HepG2 (cell line): ENCODE data around the gene ANLN. TPM values are rescaled to one million over a fixed set of nuclear protein-coding genes. Genes with fewer than 3 reads are reported as not detected.

Source experiments
- AKNA ChIP-seq: sonication (generic); formaldehyde crosslinking; IDR thresholded peaks from 2 replicates; pipeline ENCODE4 v1.4.0; 2020; ENCODE audit warnings: missing genetic modification reagents, borderline replicate concordance
- DMAP1 ChIP-seq: IDR thresholded peaks from 2 replicates; pipeline ENCODE4 v1.6.1; 2016
- FOXK1 ChIP-seq: sonication (generic); formaldehyde crosslinking; IDR thresholded peaks from 2 replicates; pipeline ENCODE4 v1.4.0; 2020; ENCODE audit warnings: low read depth, missing genetic modification reagents, borderline replicate concordance
- GLMP ChIP-seq: sonication (generic); formaldehyde crosslinking; IDR thresholded peaks from 2 replicates; pipeline ENCODE4 v1.9.0; 2021; ENCODE audit warnings: missing genetic modification reagents, mild to moderate bottlenecking, borderline replicate concordance
- HBP1 ChIP-seq: IDR thresholded peaks from 2 replicates; pipeline ENCODE4 v1.6.1; 2016; ENCODE audit warnings: low read depth, control low read depth
- MED13 ChIP-seq: sonication (generic); formaldehyde crosslinking; IDR thresholded peaks from 2 replicates; pipeline ENCODE4 v1.5.0; 2020; ENCODE audit warnings: missing genetic modification reagents
- SNAPC2 ChIP-seq: sonication (generic); formaldehyde crosslinking; IDR thresholded peaks from 2 replicates; pipeline ENCODE4 v1.8.1; 2022; ENCODE audit warnings: mild to moderate bottlenecking, missing genetic modification reagents
- ZNF264 ChIP-seq: sonication (generic); formaldehyde crosslinking; IDR thresholded peaks from 2 replicates; pipeline ENCODE4 v1.4.0; 2020; ENCODE audit warnings: missing genetic modification reagents
- ZNF333 ChIP-seq: sonication (generic); formaldehyde crosslinking; IDR thresholded peaks from 2 replicates; pipeline ENCODE4 v1.4.0; 2020; ENCODE audit warnings: mild to moderate bottlenecking, missing genetic modification reagents, borderline replicate concordance
- ZNF746 ChIP-seq: sonication (generic); formaldehyde crosslinking; IDR thresholded peaks from 2 replicates; pipeline ENCODE4 v1.8.0; 2022; ENCODE audit warnings: mild to moderate bottlenecking, missing genetic modification reagents
- polyA plus RNA-seq, 8 experiments: library from polyadenylated mRNA; depleted of rRNA in 3 of 8; stranded (reverse) in 7 of 8; unstranded in 1 of 8; fragments of >200 nt; fragmentation: Illumina TruSeq in 4 of 8; extraction: Trizol in 4 of 8; gene quantifications; 2 replicates each; pipeline versions ENCODE4 v1.2.1 to v1.2.3, GENCODE V29; 2011 to 2016; ENCODE audit warnings: low read depth in 4 of 8, missing spikeins in 1 of 8, mixed read lengths in 1 of 8; ENCODE audit not compliant: insufficient read depth in 1 of 8
- total RNA-seq, 5 experiments: library from RNA; depleted of rRNA; stranded (reverse); fragments of >200 nt; fragmentation: Illumina TruSeq; extraction: Trizol; gene quantifications; 2 replicates each; pipeline ENCODE4 v1.2.3, GENCODE V29; 2016; ENCODE audit warnings: low read depth in 1 of 5
- TF ChIP-seq, protein P1 (sequence below): sonication (generic); formaldehyde crosslinking; IDR thresholded peaks from 2 replicates; pipeline ENCODE4 v1.8.1; 2022; ENCODE audit warnings: mild to moderate bottlenecking, missing genetic modification reagents
- TF ChIP-seq, protein P2 (sequence below): sonication (generic); formaldehyde crosslinking; IDR thresholded peaks from 2 replicates; pipeline ENCODE4 v1.5.0; 2020; ENCODE audit warnings: mild to moderate bottlenecking, missing genetic modification reagents, borderline replicate concordance

ANLN gene
- total and polyA plus RNA-seq, 2 of the 13 experiments (the other 11 are each of a cell fraction or from before 2014, with no cell fraction given) = 20.0 to 72.0 TPM

DNA sequence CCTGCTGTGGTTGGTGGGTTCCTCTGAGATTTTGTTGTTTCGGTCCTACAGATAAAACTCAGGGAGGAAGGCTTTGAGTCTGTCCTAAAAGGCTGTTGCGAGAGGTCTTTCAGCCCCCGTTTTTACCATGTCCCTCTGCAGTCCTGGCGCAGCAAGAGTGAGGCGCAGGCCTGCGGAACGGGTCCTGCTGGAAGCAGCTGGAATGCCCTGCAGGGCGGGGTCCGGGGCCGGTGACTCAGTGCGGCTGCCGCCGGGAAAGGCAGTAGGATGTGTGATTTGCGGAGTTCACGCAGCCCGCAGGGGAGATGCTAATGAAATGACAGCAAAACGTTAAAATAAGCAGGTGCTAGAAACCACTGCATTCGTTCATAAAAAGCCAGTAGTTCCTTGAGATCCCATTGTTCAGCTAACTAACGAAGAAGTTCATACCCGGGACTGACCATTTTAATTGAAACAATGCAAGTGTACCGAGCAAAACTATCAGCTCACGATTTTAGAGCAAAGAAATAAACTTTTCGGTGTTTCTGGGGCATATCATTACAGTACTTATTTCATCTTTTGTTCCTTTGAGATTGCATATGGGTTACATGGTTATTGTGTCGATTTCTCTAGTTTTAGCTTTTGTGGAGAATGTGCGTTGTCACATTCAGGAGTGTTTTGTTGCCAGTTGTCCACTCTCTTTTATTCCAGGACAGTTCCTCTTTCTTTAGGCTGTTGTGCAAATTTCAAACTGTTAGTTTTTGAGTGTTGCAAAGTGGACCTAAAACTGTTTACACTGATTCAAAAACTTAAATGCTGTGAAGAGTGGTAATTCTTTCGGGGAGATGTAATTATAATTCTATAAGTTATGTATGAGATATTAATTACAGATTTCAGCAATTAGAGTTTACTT lies 783 bp downstream of the ANLN start (continued):
- TF ChIP-seq AKNA (CRISPR knock-in tag) (0 out of 2 replicates have a peak, but pooled peaks have one; percentile 37), ZNF264 (CRISPR knock-in tag) (no peak), MED13 (CRISPR knock-in tag) (0 out of 2 replicates have a peak, but pooled peaks have one; percentile 1), HBP1 (CRISPR knock-in tag) (no peak), ZNF746 (CRISPR knock-in tag) (no peak), FOXK1 (no peak), ZNF333 (CRISPR knock-in tag) (no peak), GLMP (CRISPR knock-in tag) (no peak), DMAP1 (CRISPR knock-in tag) (no peak), SNAPC2 (CRISPR knock-in tag) (no peak)
- TF ChIP-seq, protein P1, sequence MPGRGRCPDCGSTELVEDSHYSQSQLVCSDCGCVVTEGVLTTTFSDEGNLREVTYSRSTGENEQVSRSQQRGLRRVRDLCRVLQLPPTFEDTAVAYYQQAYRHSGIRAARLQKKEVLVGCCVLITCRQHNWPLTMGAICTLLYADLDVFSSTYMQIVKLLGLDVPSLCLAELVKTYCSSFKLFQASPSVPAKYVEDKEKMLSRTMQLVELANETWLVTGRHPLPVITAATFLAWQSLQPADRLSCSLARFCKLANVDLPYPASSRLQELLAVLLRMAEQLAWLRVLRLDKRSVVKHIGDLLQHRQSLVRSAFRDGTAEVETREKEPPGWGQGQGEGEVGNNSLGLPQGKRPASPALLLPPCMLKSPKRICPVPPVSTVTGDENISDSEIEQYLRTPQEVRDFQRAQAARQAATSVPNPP (CRISPR knock-in tag) = no peak
- TF ChIP-seq, protein P2, sequence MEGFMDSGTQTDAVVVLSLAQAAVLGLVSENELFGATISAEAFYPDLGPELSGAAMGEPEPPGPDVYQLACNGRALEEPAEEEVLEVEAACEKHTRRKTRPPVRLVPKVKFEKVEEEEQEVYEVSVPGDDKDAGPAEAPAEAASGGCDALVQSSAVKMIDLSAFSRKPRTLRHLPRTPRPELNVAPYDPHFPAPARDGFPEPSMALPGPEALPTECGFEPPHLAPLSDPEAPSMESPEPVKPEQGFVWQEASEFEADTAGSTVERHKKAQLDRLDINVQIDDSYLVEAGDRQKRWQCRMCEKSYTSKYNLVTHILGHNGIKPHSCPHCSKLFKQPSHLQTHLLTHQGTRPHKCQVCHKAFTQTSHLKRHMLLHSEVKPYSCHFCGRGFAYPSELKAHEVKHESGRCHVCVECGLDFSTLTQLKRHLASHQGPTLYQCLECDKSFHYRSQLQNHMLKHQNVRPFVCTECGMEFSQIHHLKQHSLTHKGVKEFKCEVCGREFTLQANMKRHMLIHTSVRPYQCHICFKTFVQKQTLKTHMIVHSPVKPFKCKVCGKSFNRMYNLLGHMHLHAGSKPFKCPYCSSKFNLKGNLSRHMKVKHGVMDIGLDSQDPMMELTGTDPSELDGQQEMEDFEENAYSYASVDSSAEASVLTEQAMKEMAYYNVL (CRISPR knock-in tag) = no peak
